H1 (cell line): ENCODE measurements around the gene FGF14. TPM values are rescaled to one million over a fixed set of nuclear protein-coding genes. Genes with fewer than 3 reads are reported as not detected.

Source experiments
- CTCF ChIA-PET: fragments of 300-600 bp; sonication (Branson Sonifier 250); formaldehyde crosslinking; loops from one replicate; lab custom pipeline; 2021; ENCODE audit not compliant: partially characterized antibody; lab: Charles Lee
- POLR2A ChIA-PET: fragments of 300-600 bp; sonication (Branson Sonifier 250); formaldehyde crosslinking; loops from one replicate; lab custom pipeline; 2021; ENCODE audit warnings: inconsistent platforms; ENCODE audit not compliant: partially characterized antibody; lab: Charles Lee
- DNase-seq, 2 experiments: peaks; one replicate each; pipeline versions ENCODE4 v3.0.0 to v3.0.0-alpha.2; 2010 to 2022; ENCODE audit warnings: low spot score in 2 of 2, low read depth in 1 of 2, mixed read lengths in 1 of 2
- FAIRE-seq: peaks from 2 replicates; lab custom pipeline; 2011; peaks lifted over from hg19 to GRCh38; lab: Jason Lieb, UNC
- H2AFZ ChIP-seq: 2 replicates; pipeline ENCODE4 v1.8.1; 2012; ENCODE audit warnings: low read length, inconsistent platforms
- H2AK5ac ChIP-seq: 2 replicates; pipeline ENCODE4 v1.6.1; 2013; ENCODE audit warnings: low read depth, low read length
- H2BK120ac ChIP-seq: replicated peaks from 2 replicates; pipeline ENCODE3; 2013; ENCODE audit warnings: low read depth, low read length, inconsistent platforms
- H2BK12ac ChIP-seq: 2 replicates; pipeline ENCODE4 v1.6.1; 2013; ENCODE audit warnings: low read depth, low read length
- H2BK15ac ChIP-seq: 2 replicates; pipeline ENCODE4 v1.6.1; 2013; ENCODE audit warnings: low read length
- H2BK20ac ChIP-seq: 2 replicates; pipeline ENCODE4 v1.6.1; 2013; ENCODE audit warnings: low read length
- H2BK5ac ChIP-seq: 2 replicates; pipeline ENCODE4 v1.6.1; 2013; ENCODE audit warnings: low read depth, low read length
- H3K14ac ChIP-seq: 2 replicates; pipeline ENCODE4 v1.6.1; 2013; ENCODE audit warnings: inconsistent platforms; ENCODE audit not compliant: insufficient read length
- H3K18ac ChIP-seq: 2 replicates; pipeline ENCODE4 v1.6.1; 2013; ENCODE audit warnings: low read length; ENCODE audit errors: extremely low read depth
- H3K23ac ChIP-seq: 2 replicates; pipeline ENCODE4 v1.6.1; 2013; ENCODE audit warnings: inconsistent platforms; ENCODE audit not compliant: insufficient read length
- H3K23me2 ChIP-seq: 2 replicates; pipeline ENCODE4 v1.6.1; 2013; ENCODE audit warnings: low read depth, low read length
- H3K27ac ChIP-seq: 2 replicates; pipeline ENCODE4 v1.6.1; 2011; ENCODE audit warnings: low read depth, low read length, inconsistent platforms
- H3K27me3 ChIP-seq, 4 experiments: replicated peaks in 1 of 4; 1 replicate in 1 of 4; 2 replicates in 3 of 4; pipeline versions ENCODE4 v1.6.1 to v1.8.1; 2011 to 2013; ENCODE audit warnings: low read length in 3 of 4, mild to moderate bottlenecking in 3 of 4, inconsistent platforms in 2 of 4, mixed read lengths in 2 of 4, moderate library complexity in 1 of 4; ENCODE audit not compliant: control insufficient read depth in 3 of 4, insufficient read depth in 3 of 4; ENCODE audit errors: extremely low read depth in 1 of 4
- H3K36me3 ChIP-seq, 4 experiments: 2 replicates each; pipeline versions ENCODE4 v1.6.1 to v1.8.1; 2011 to 2013; ENCODE audit warnings: mild to moderate bottlenecking in 4 of 4, low read length in 3 of 4, moderate library complexity in 2 of 4, control low read depth in 1 of 4, inconsistent platforms in 1 of 4; ENCODE audit not compliant: insufficient read depth in 4 of 4, control insufficient read depth in 2 of 4
- H3K4ac ChIP-seq: replicated peaks from 2 replicates; pipeline ENCODE3; 2013; ENCODE audit warnings: low read length, low read depth, mixed read lengths, inconsistent platforms; ENCODE audit not compliant: insufficient read length
- H3K4me1 ChIP-seq, 4 experiments: replicated peaks in 1 of 4; 1 replicate in 1 of 4; 2 replicates in 3 of 4; pipeline versions ENCODE4 v1.6.1 to v1.8.1; 2011 to 2013; ENCODE audit warnings: low read length in 3 of 4, inconsistent platforms in 2 of 4, mixed read lengths in 1 of 4; ENCODE audit not compliant: insufficient read depth in 4 of 4, control insufficient read depth in 3 of 4
- H3K4me2 ChIP-seq, 2 experiments: 2 replicates each; pipeline versions ENCODE4 v1.6.1 to v1.8.1; 2011 to 2013; ENCODE audit warnings: low read depth in 2 of 2, low read length in 2 of 2, control low read depth in 1 of 2, inconsistent platforms in 1 of 2, mild to moderate bottlenecking in 1 of 2; ENCODE audit not compliant: insufficient read depth in 1 of 2
- H3K4me3 ChIP-seq, 4 experiments: fragments of 200-600, 300-600 bp in 1 of 4; sonication (generic), shearing (Covaris generic), sonication (Bioruptor Twin) in 1 of 4; 2 replicates each; pipeline versions ENCODE4 v1.5.1 to v1.8.1; 2011 to 2016; ENCODE audit warnings: low read length in 4 of 4, low read depth in 3 of 4, control low read depth in 2 of 4, inconsistent platforms in 2 of 4, mild to moderate bottlenecking in 2 of 4, mixed read lengths in 1 of 4, moderate library complexity in 1 of 4; ENCODE audit not compliant: insufficient read depth in 2 of 4; ENCODE audit errors: extremely low read depth in 1 of 4
- H3K56ac ChIP-seq: replicated peaks from 2 replicates; pipeline ENCODE3; 2013; ENCODE audit warnings: low read depth, mild to moderate bottlenecking, mixed read lengths, low read length, inconsistent platforms; ENCODE audit not compliant: insufficient read length
- H3K79me1 ChIP-seq: 2 replicates; pipeline ENCODE4 v1.6.1; 2013; ENCODE audit warnings: low read depth, low read length, control low read depth
- H3K79me2 ChIP-seq, 2 experiments: 2 replicates each; pipeline versions ENCODE4 v1.6.1 to v1.8.1; 2012 to 2013; ENCODE audit warnings: low read length in 2 of 2, mild to moderate bottlenecking in 2 of 2, inconsistent platforms in 1 of 2; ENCODE audit not compliant: insufficient read depth in 2 of 2, control insufficient read depth in 1 of 2
- H3K9ac ChIP-seq, 4 experiments: replicated peaks in 1 of 4; 1 replicate in 1 of 4; 2 replicates in 3 of 4; pipeline versions ENCODE4 v1.6.1 to v1.8.1; 2011 to 2013; ENCODE audit warnings: low read depth in 3 of 4, low read length in 3 of 4, control low read depth in 2 of 4, mild to moderate bottlenecking in 2 of 4, moderate library complexity in 2 of 4, inconsistent platforms in 1 of 4; ENCODE audit errors: extremely low read depth in 1 of 4
- H3K9me3 ChIP-seq, 2 experiments: 2 replicates each; pipeline versions ENCODE4 v1.6.1 to v1.8.1; 2012 to 2013; ENCODE audit warnings: mild to moderate bottlenecking in 2 of 2, moderate library complexity in 2 of 2, control low read depth in 1 of 2, inconsistent platforms in 1 of 2, low read depth in 1 of 2, low read length in 1 of 2, mixed read lengths in 1 of 2; ENCODE audit not compliant: insufficient read depth in 2 of 2
- H4K20me1 ChIP-seq, 2 experiments: replicated peaks in 1 of 2; 2 replicates each; pipeline versions ENCODE3 to v1.8.1; 2011 to 2013; ENCODE audit warnings: inconsistent platforms in 2 of 2, low read length in 2 of 2, mild to moderate bottlenecking in 1 of 2; ENCODE audit not compliant: insufficient read depth in 2 of 2, control insufficient read depth in 1 of 2
- H4K5ac ChIP-seq: 2 replicates; pipeline ENCODE4 v1.6.1; 2013; ENCODE audit warnings: low read length, low read depth, mixed read lengths, inconsistent platforms; ENCODE audit not compliant: insufficient read length
- H4K8ac ChIP-seq: 2 replicates; pipeline ENCODE4 v1.8.0; 2013; ENCODE audit warnings: mild to moderate bottlenecking, moderate library complexity, low read length, inconsistent platforms; ENCODE audit not compliant: insufficient read depth; ENCODE audit errors: extremely low read depth
- H4K91ac ChIP-seq: replicated peaks from 2 replicates; pipeline ENCODE3; 2013; ENCODE audit warnings: low read length, mixed read lengths, inconsistent platforms; ENCODE audit not compliant: insufficient read length
- EZH2 ChIP-seq: fragments of 200-600 bp; sonication (generic); IDR thresholded peaks from 2 replicates; pipeline ENCODE4 v1.7.1; 2012; ENCODE audit warnings: low read depth, mild to moderate bottlenecking, moderate library complexity, low read length, inconsistent platforms; ENCODE audit not compliant: severe bottlenecking
- TBP ChIP-seq: IDR thresholded peaks from 2 replicates; pipeline ENCODE4 v1.6.1; 2011; ENCODE audit warnings: low read depth, low read length, improper control_type of control experiment
- TCF12 ChIP-seq: IDR thresholded peaks from 2 replicates; pipeline ENCODE4 v1.6.1; 2011; ENCODE audit warnings: low read depth, mild to moderate bottlenecking, low read length
- WGBS, 2 experiments: shearing (Covaris generic) in 1 of 2; methylation state at CpG; one replicate each; pipeline versions ENCODE4 v1.1.6 to v1.1.7; 2013 to 2015; ENCODE audit warnings: low lambda C conversion rate in 2 of 2, mixed read lengths in 2 of 2, inconsistent platforms in 1 of 2, low coverage in 1 of 2, missing lambda C conversion rate in 1 of 2; ENCODE audit not compliant: insufficient replicate concordance in 2 of 2, insufficient coverage in 1 of 2, insufficient read length in 1 of 2; ENCODE audit errors: extremely low coverage in 1 of 2, missing lambda C conversion rate in 1 of 2; 5-methylcytosine and 5-hydroxymethylcytosine counted together
- polyA plus RNA-seq, 7 experiments: library from polyadenylated mRNA; depleted of rRNA in 3 of 7; stranded (reverse) in 5 of 7; unstranded in 2 of 7; fragments of >200 nt in 5 of 7; fragments of 200-250 nt in 2 of 7; gene quantifications; 1 replicate in 5 of 7; 2 replicates in 1 of 7; 4 replicates in 1 of 7; pipeline versions ENCODE4 v1.2.1 to v1.2.3, GENCODE V29; 2011 to 2013; ENCODE audit warnings: missing spikeins in 2 of 7, mixed read lengths in 2 of 7
- total RNA-seq: library from RNA; stranded (reverse); fragmentation: NEBNext Ultra II Directional; extraction: Animal tissue kit (Norgen Biotek cat#: 25700); gene quantifications from 2 replicates; pipeline ENCODE4 v1.2.1, GENCODE V29; 2021

The FGF14 gene
- total and polyA plus RNA-seq, 2 of the 8 experiments (the other 6 are each of a cell fraction or from before 2014, with no cell fraction given), result 0.05 to 0.58 TPM

DNA sequence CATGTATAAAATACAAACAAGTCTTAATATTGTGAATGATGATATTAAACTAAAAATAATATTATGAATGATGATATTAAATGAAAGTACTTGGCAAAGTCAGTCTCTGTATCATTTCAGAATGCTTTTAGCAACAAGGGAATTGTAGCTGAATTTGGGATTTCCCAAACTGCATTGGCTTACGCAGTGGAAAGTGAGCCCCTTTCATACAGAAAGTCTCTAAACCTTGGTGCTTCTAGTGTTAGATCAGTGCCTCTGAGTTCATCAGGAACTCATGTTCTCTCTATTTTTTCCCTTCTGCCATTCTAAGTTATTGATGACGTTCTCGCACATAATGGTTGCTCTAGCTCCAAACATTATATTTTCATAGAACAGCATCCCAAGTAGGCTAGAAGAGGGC is 649.4 kb downstream of the FGF14 start:
- 90% methylated on average over 3 of the region's 3 CpGs; no CpG with 5 or more reads in 1 of the 2 experiments for WGBS, 2 experiments
- TF ChIP-seq EZH2 (no peak), TCF12 (no peak), TBP (no peak)
- TF ChIP-seq, all 59 proteins: peak for 0
- CTCF ChIA-PET, result no interaction called here

More for the DNA sequence above, 649.4 kb downstream of the FGF14 start:
- H4K8ac ChIP-seq, result no peak overlapping the region
- no peaks in the 10 kb centered on the region for H3K23me2 ChIP-seq
- H3K4me3 ChIP-seq, result no peak overlapping the region
- no peaks in the 10 kb centered on the region for H3K79me2 ChIP-seq
- H4K91ac ChIP-seq, result no peak overlapping the region
- H3K56ac ChIP-seq, result no peak overlapping the region
- DNase-seq (no peak), FAIRE-seq (no peak)
- POLR2A ChIA-PET, result no interaction called here
- no peaks in the 10 kb centered on the region for H3K36me3 ChIP-seq
- peaks cover 0 to 2% (median 0%) of the 10 kb centered on the region in 4 experiments; a peak in 2 of 7 replicates for H3K4me1 ChIP-seq
- no peak overlapping the region for H3K9ac ChIP-seq
- H2BK15ac ChIP-seq, result no peak overlapping the region
- no peak overlapping the region for H2AFZ ChIP-seq
- no peak overlapping the region for H2BK120ac ChIP-seq
- no peak overlapping the region for H3K4ac ChIP-seq
- H3K4me2 ChIP-seq, result no peak overlapping the region
- no peak overlapping the region for H3K18ac ChIP-seq
- H2BK5ac ChIP-seq, result no peak overlapping the region
- no peaks in the 10 kb centered on the region for H3K27me3 ChIP-seq
- no peak overlapping the region for H2BK12ac ChIP-seq
- H3K23ac ChIP-seq, result no peak overlapping the region
- no peaks in the 10 kb centered on the region for H3K79me1 ChIP-seq
- no peak overlapping the region for H2BK20ac ChIP-seq
- no peaks in the 10 kb centered on the region for H3K9me3 ChIP-seq
- no peak overlapping the region for H2AK5ac ChIP-seq
- H3K27ac ChIP-seq, result no peak overlapping the region
- no peaks in the 10 kb centered on the region for H4K20me1 ChIP-seq
- no peak overlapping the region for H3K14ac ChIP-seq
- no peak overlapping the region for H4K5ac ChIP-seq
